ENCODE data around the gene CEBPA.

CEBPA gene

DNA sequence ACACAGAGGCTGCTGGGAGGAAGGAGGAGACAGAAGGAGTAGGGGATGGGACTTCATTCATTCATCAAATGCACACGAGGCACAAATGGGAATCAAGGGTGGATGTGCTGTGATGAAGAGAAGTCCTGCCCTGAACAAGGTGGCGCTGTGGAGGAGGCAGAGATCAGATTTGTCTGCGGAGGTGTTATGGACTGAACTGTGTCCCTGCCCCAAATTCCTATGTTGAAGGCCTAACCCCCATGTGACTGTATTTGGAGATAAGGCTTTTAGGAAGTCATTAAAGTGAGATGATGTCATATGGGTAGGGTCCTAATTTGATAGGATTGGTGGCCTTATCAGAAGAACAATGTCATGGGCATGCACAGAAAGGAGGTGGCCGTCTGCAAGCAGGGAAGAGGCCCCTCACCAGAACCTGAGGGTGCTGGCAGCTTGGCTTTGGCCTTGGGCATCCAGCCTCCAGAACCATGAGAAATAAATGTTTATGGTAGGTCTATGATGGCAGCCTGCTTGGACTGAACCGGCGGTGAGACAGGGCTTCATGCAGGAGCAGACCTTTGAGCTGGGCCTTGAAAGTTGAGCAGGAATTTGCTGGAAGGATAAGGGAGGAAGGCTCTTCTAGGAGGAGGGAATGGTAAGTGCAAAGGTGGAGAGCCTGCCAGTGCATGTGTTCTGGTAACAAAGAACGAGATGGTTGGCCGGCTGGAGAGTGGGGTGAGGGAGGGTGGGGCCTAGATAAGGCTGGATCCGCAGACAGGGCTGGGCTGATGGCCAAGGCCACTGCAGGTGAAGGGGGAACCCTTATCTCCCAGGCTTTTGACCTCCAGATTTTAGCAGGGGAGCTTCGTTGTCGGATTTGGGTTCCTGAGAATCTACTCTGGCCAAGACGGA lies 2.7 kb upstream of the CEBPA start:
- DNase-seq (ENCODE audit: insufficient read length), result no peak
- TF ChIP-seq TAF1 (IDR thresholded peaks at IDR 0.05; ENCODE audit: borderline replicate concordance, low read depth, low read length) (no peak), POLR2AphosphoS5 (IDR thresholded peaks at IDR 0.05; ENCODE audit: low read depth, low read length) (no peak), POLR2A (IDR thresholded peaks at IDR 0.05; ENCODE audit: low read depth, low read length) (no peak)

DNA sequence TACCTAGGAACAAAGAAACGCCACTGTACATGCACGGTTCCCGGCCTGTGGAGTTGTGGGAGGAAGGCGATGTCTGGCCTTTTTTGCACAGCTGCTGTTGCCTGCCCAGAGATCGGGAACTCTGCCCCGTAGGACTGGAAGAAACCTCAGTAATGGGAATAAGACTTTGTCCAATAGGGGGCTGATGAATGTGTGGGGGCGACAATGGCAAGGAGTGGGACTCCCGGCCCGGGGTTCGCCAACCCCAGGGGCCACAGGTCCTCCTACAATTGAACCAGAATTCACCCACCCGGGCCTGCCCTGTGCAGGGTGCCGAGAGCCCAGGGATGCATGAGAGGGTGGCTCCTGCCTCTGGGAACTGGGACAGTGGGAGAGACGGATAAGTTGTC lies 2.0 kb upstream of the CEBPA start:
- no peak for FAIRE-seq
- no peak for DNase-seq (ENCODE audit: insufficient read length)
- TF ChIP-seq POLR2AphosphoS5 (IDR thresholded peaks at IDR 0.05; ENCODE audit: low read depth, low read length) (no peak), TAF1 (IDR thresholded peaks at IDR 0.05; ENCODE audit: borderline replicate concordance, low read depth, low read length) (no peak), POLR2A (IDR thresholded peaks at IDR 0.05; ENCODE audit: low read depth, low read length) (no peak)

More for the DNA sequence above, 2.7 kb upstream of the CEBPA start:
- FAIRE-seq, result no peak

DNA sequence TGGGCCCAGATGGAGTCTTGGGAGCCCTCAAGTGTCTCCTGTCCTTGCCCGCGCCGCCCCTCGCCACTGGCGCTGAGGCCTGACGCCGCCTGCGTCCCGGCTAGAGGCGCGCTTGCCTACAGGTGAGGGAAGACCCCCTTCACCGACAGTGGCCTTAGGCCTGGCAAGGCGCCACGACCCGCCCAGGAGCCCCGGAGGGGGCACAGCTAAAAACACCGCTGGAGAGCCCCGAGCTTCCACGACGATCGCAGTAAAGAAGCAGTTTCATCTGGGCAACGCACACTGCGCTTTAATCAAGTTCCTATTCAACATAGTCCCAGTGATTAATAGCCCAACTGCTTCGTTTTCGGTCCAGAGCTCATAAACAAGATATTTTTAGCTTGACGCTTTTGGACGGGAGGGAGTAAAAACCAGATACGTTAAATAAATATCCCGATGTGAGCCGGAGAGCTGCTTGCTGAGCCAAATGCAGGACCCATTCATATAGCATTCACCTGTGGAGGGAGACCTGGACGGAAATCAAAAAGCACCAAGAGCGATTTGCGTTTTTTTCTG lies 1.5 kb upstream of the CEBPA start:
- FAIRE-seq (no peak), DNase-seq (ENCODE audit: insufficient read length) (no peak)
- TF ChIP-seq TAF1 (IDR thresholded peaks at IDR 0.05; ENCODE audit: borderline replicate concordance, low read depth, low read length), result no peak
- TF ChIP-seq POLR2AphosphoS5 (IDR thresholded peaks at IDR 0.05; ENCODE audit: low read depth, low read length), result no peak
- no peak for TF ChIP-seq POLR2A (IDR thresholded peaks at IDR 0.05; ENCODE audit: low read depth, low read length)

DNA sequence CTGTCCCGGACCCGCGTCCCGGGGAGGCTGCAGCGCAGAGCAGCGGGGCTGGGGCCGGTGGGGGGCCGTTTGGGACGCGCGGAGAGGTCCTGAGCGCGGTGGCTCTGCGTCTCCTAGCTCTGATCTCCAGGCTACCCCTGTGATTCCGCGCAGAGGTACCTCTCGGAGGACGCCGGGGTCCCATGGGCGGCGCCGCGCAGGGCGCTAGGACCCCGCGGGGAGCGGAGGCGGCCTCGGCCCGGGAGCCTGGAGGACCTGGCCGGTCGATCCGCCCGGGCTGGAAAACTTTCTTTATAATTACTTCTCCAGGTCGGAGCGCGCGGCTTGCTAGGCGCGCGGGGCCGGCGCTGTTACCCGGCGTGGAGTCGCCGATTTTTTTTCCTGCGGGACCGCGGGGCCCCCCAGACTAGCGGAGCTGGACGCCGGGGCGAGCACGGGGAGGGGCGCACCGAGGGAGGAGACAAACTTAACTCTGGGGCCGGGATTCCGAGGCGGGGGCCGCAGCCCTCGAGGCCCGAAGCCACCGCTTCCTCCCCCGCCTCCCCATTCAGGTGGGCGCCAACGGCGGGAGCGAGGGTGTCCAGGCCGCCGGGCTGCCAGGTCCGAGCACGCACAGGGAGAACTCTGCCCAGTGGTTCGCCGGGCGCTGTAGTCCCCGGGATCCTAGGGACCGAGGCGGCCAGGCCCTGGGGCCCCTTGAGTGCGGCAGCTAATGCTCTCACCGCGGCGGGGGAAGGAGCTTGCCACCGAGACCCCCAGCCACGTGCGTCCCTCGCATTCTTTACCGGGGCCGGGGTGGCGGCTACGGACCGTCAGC lies 848 bp upstream of the CEBPA start:
- TF ChIP-seq TAF1 (IDR thresholded peaks at IDR 0.05; ENCODE audit: borderline replicate concordance, low read depth, low read length), result no peak
- no peak for TF ChIP-seq POLR2A (IDR thresholded peaks at IDR 0.05; ENCODE audit: low read depth, low read length)
- TF ChIP-seq POLR2AphosphoS5 (IDR thresholded peaks at IDR 0.05; ENCODE audit: low read depth, low read length), result no peak
- DNase-seq (ENCODE audit: insufficient read length) (no peak), FAIRE-seq (no peak)

DNA sequence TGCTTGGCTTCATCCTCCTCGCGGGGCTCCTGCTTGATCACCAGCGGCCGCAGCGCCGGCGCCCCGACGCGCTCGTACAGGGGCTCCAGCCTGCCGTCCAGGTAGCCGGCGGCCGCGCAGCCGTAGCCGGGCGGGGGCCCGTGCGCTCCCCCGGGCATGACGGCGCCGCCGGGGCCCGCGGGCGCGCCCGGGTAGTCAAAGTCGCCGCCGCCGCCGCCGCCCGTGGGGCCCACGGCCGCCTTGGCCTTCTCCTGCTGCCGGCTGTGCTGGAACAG lies 497 bp downstream of the CEBPA start:
- TF ChIP-seq TAF1 (IDR thresholded peaks at IDR 0.05; ENCODE audit: borderline replicate concordance, low read depth, low read length) (no peak), POLR2AphosphoS5 (IDR thresholded peaks at IDR 0.05; ENCODE audit: low read depth, low read length) (no peak), POLR2A (IDR thresholded peaks at IDR 0.05; ENCODE audit: low read depth, low read length) (no peak)
- FAIRE-seq, result no peak

DNA sequence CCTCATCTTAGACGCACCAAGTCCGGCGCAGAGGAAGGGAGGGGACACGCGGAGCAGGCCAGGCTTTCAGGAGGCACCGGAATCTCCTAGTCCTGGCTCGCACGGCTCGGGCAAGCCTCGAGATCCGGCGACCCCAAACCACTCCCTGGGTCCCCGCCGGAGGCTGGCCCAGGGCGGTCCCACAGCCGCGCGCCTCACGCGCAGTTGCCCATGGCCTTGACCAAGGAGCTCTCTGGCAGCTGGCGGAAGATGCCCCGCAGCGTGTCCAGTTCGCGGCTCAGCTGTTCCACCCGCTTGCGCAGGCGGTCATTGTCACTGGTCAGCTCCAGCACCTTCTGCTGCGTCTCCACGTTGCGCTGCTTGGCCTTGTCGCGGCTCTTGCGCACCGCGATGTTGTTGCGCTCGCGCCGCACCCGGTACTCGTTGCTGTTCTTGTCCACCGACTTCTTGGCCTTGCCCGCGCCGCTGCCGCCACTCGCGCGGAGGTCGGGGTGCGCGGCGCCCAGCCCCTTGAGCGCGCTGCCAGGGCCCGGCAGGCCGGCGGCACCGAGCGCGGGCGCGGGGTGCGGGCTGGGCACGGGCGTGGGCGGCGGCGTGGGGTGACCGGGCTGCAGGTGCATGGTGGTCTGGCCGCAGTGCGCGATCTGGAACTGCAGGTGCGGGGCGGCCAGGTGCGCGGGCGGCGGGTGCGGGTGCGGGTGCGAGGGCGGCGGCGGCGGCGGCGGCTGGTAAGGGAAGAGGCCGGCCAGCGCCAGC lies 1.0 kb downstream of the CEBPA start:
- FAIRE-seq (no peak), DNase-seq (ENCODE audit: insufficient read length) (no peak)
- TF ChIP-seq TAF1 (IDR thresholded peaks at IDR 0.05; ENCODE audit: borderline replicate concordance, low read depth, low read length) (no peak), POLR2A (IDR thresholded peaks at IDR 0.05; ENCODE audit: low read depth, low read length) (no peak), POLR2AphosphoS5 (IDR thresholded peaks at IDR 0.05; ENCODE audit: low read depth, low read length) (no peak)

More for the DNA sequence above, 497 bp downstream of the CEBPA start:
- no peak for DNase-seq (ENCODE audit: insufficient read length)

DNA sequence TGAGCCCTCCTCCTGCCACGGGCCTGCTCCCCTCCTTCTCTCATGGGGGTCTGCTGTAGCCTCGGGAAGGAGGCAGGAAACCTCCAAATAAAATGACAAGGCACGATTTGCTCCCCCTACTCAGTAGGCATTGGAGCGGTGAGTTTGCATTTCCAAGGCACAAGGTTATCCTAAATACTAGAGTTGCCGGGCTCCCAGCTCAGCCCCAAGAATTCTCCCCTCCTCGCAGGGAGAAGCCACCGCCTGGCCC lies 1.5 kb downstream of the CEBPA start:
- no peak for FAIRE-seq
- TF ChIP-seq POLR2AphosphoS5 (IDR thresholded peaks at IDR 0.05; ENCODE audit: low read depth, low read length) (no peak), TAF1 (IDR thresholded peaks at IDR 0.05; ENCODE audit: borderline replicate concordance, low read depth, low read length) (no peak), POLR2A (IDR thresholded peaks at IDR 0.05; ENCODE audit: low read depth, low read length) (no peak)
- no peak for DNase-seq (ENCODE audit: insufficient read length)

DNA sequence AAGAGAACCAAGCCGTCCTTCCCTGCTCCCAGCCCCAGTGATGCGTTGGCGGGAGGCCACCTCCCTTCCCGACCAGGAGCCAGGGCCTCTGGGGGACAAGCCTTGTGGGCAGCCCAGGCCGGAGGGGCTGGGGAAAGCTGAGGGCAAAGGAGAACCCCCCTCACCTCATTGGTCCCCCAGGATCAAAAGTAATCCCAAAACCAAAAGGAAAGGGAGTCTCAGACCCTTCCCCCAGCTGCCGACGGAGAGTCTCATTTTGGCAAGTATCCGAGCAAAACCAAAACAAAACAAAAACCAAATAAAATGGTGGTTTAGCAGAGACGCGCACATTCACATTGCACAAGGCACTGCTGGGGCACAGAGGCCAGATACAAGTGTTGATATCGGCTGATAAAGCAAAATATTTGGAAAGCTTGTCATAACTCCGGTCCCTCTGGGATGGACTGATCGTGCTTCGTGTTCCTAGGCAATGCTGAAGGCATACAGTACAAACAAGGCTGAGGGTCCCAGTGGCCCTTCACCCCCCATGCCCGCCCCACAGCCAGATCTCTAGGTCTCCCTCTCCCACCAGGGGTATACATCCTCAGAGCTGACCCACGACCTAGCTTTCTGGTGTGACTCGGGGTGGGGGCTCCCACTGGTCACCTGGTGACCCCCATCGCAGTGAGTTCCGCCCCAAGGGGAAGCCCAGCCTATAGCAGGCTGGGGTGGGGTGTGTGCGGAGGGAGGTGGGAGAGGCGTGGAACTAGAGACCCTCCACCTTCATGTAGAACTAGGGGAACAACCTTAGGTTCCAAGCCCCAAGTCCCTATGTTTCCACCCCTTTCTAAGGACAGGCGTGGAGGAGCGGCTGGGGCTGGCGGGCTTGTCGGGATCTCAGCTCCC lies 2.1 kb downstream of the CEBPA start:
- FAIRE-seq (no peak), DNase-seq (ENCODE audit: insufficient read length) (peak; percentile 5)
- TF ChIP-seq POLR2AphosphoS5 (IDR thresholded peaks at IDR 0.05; ENCODE audit: low read depth, low read length), result no peak
- no peak for TF ChIP-seq POLR2A (IDR thresholded peaks at IDR 0.05; ENCODE audit: low read depth, low read length)
- TF ChIP-seq TAF1 (IDR thresholded peaks at IDR 0.05; ENCODE audit: borderline replicate concordance, low read depth, low read length), result no peak

DNA sequence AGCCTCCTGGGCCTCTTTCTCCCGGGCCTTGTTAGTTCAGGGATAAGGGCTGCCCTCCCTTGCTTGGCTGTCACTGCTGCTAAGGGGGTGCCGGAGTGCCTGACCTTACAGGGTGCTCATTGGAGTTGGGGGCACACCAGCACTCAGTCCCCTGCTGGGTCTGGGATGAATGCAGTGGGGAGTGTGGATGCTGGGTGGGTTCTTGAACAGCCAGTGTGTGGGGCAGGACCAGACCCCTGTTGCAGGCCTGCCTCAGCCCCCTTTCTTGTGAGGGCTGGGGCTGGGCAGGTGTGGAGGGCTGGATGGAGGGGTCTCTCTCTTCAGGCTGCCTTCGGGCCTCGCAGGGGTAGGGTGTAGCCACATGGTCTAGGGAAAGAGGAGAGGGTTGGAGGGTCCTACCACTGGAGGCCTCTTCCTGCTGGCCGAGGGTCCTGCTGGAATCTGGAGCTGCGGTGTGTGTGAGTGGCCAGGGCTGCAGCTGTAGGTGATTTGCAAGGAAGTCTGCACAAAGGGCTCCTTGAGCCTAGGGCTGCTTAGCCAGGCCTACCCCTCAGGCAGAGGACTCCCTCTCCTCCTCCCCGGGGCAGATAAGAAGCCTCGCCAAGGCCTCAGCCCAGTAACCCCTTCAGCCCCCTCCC lies 3.2 kb downstream of the CEBPA start:
- DNase-seq (ENCODE audit: insufficient read length) (peak; percentile 5), FAIRE-seq (no peak)
- TF ChIP-seq POLR2A (IDR thresholded peaks at IDR 0.05; ENCODE audit: low read depth, low read length) (no peak), TAF1 (IDR thresholded peaks at IDR 0.05; ENCODE audit: borderline replicate concordance, low read depth, low read length) (no peak), POLR2AphosphoS5 (IDR thresholded peaks at IDR 0.05; ENCODE audit: low read depth, low read length) (no peak)

Data from GM12892 (cell line).